Gastrocnemius medialis (tissue), 4 donors: ENCODE measurements around the gene LUC7L2. TPM values are rescaled to one million over a fixed set of nuclear protein-coding genes. Genes with fewer than 3 reads are reported as not detected.
"Not testable (repeated sequence)": the region's sequence is repeated elsewhere in the genome, so short reads cannot be mapped to it uniquely, and the experiment has no call there.

Experiments
- ATAC-seq, 2 donors: fragments of 150-250 bp; one replicate each; pipeline ENCODE4 v1.9.1; 2016
- DNase-seq, 2 donors: peaks; one replicate each; pipeline ENCODE4 v3.0.0-alpha.2; 2019
- H3K27ac ChIP-seq, 4 donors: fragments of 200-600 bp; sonication (generic); 1 replicate in 1 of 4; 2 replicates in 3 of 4; pipeline ENCODE4 v1.5.1; 2016 to 2018; ENCODE audit warnings: mild to moderate bottlenecking in 2 of 4, moderate library complexity in 1 of 4
- H3K27me3 ChIP-seq, 3 donors: fragments of 200-600 bp; sonication (generic) in 2 of 3; 1 replicate in 1 of 3; 2 replicates in 2 of 3; pipeline versions ENCODE4 v1.5.1 to v1.6.0; 2016 to 2019; ENCODE audit warnings: mild to moderate bottlenecking in 1 of 3, moderate library complexity in 1 of 3
- H3K36me3 ChIP-seq, 2 donors: fragments of 200-600 bp; sonication (generic) in 1 of 2; one replicate each; pipeline ENCODE4 v1.5.1; 2017 to 2018
- H3K4me1 ChIP-seq, 2 donors: fragments of 200-600 bp; sonication (generic) in 1 of 2; one replicate each; pipeline ENCODE4 v1.5.1; 2016 to 2017; ENCODE audit warnings: mild to moderate bottlenecking in 2 of 2
- H3K4me3 ChIP-seq, 4 donors: fragments of 200-600 bp; sonication (generic) in 3 of 4; 1 replicate in 1 of 4; 2 replicates in 3 of 4; pipeline ENCODE4 v1.5.1; 2016 to 2019; ENCODE audit warnings: mild to moderate bottlenecking in 2 of 4
- H3K9me3 ChIP-seq, 3 donors: fragments of 200-600 bp; sonication (generic) in 2 of 3; 1 replicate in 1 of 3; 2 replicates in 2 of 3; pipeline ENCODE4 v1.5.1; 2016 to 2019
- CTCF ChIP-seq, 5 experiments: fragments of 450-650 bp in 3 of 5; fragments of 200-600 bp in 2 of 5; sonication (generic) in 2 of 5; IDR thresholded peaks in 4 of 5; conservative IDR thresholded peaks in 1 of 5; 1 replicate in 4 of 5; 2 replicates in 1 of 5; pipeline ENCODE4 v1.5.1; 2016 to 2019; ENCODE audit warnings: antibody characterized with exemption in 5 of 5, mild to moderate bottlenecking in 3 of 5, moderate library complexity in 3 of 5
- POLR2A ChIP-seq, 2 donors: fragments of 450-650 bp; IDR thresholded peaks; one replicate each; pipeline ENCODE4 v1.6.1; 2017; ENCODE audit warnings: antibody characterized with exemption in 2 of 2, mild to moderate bottlenecking in 2 of 2, moderate library complexity in 2 of 2
- in situ Hi-C, 4 donors: fragments of 200-750 bp; cut with MboI; loops; one replicate each; pipeline versions ENCODE4 v1.15.0 to v1.8.0; 2017; ENCODE audit warnings: low sequenced_read_pairs in 4 of 4
- intact Hi-C: fragments of 100-400 bp; cut with DNase I; formaldehyde crosslinking; loops from one replicate; pipeline ENCODE4 v1.15.1; 2023; ENCODE audit warnings: low total_unique reads
- total RNA-seq, 4 donors: library from RNA; depleted of rRNA; stranded (reverse); fragments of >200 nt; gene quantifications; one replicate each; pipeline versions ENCODE4 v1.1.0 to v1.2.3, GENCODE V29; 2016

The LUC7L2 gene
- total RNA-seq, 4 donors from 2014 or later = 49.2 to 79.7 (median 54.0) TPM

- in situ Hi-C loops (no loop called here), intact Hi-C loops (no loop called here)
- ATAC-seq = no peak
These were observed 34.8 kb downstream of the LUC7L2 start for GRCh38 chr7:139394540-139394939.

GRCh38 chr7:139396323-139396951 lies 36.7 kb downstream of the LUC7L2 start:
- in situ Hi-C loops = no loop called here
- Histone ChIP-seq H3K4me3 (no peak overlapping the region), H3K4me1 (no peaks in the 10 kb centered on the region), H3K36me3 (peaks cover 2 to 23% of the 10 kb centered on the region in 2 donors), H3K27ac (no peak overlapping the region), H3K9me3 (no peaks in the 10 kb centered on the region), H3K27me3 (no peaks in the 10 kb centered on the region)
- intact Hi-C loops = no loop called here
- ATAC-seq (no peak), DNase-seq (no peak)
- TF ChIP-seq POLR2A (IDR thresholded peaks at IDR 0.05) (no peak), CTCF (IDR thresholded peaks at IDR 0.05 in 4 of 5, conservative IDR thresholded peaks at IDR 0.05 in 1 of 5) (no peak)

More at GRCh38 chr7:139394540-139394939, 34.8 kb downstream of the LUC7L2 start:
- no peak for DNase-seq
- Histone ChIP-seq H3K27me3 (no peaks in the 10 kb centered on the region), H3K4me1 (no peaks in the 10 kb centered on the region), H3K36me3 (peaks cover 2 to 16% of the 10 kb centered on the region in 2 donors), H3K4me3 (no peak overlapping the region), H3K27ac (no peak overlapping the region), H3K9me3 (no peaks in the 10 kb centered on the region)
- TF ChIP-seq POLR2A (IDR thresholded peaks at IDR 0.05) = no peak
- TF ChIP-seq CTCF (IDR thresholded peaks at IDR 0.05 in 4 of 5, conservative IDR thresholded peaks at IDR 0.05 in 1 of 5) = no peak

- DNase-seq (no peak), ATAC-seq (no peak)
- Histone ChIP-seq H3K9me3 (no peaks in the 10 kb centered on the region), H3K4me1 (no peaks in the 10 kb centered on the region), H3K36me3 (peaks cover 2 to 30% of the 10 kb centered on the region in 2 donors), H3K27ac (no peak overlapping the region), H3K4me3 (no peak overlapping the region), H3K27me3 (no peaks in the 10 kb centered on the region)
- TF ChIP-seq CTCF (IDR thresholded peaks at IDR 0.05 in 4 of 5, conservative IDR thresholded peaks at IDR 0.05 in 1 of 5) = no peak
- no peak for TF ChIP-seq POLR2A (IDR thresholded peaks at IDR 0.05)
- in situ Hi-C loops = no loop called here
- intact Hi-C loops = no loop called here
These were observed 37.5 kb downstream of the LUC7L2 start for GRCh38 chr7:139397192-139397591.

- intact Hi-C loops (no loop called here), in situ Hi-C loops (no loop called here)
- Histone ChIP-seq H3K4me3 (no peak overlapping the region), H3K27ac (no peak overlapping the region), H3K9me3 (no peaks in the 10 kb centered on the region), H3K27me3 (no peaks in the 10 kb centered on the region), H3K4me1 (no peaks in the 10 kb centered on the region), H3K36me3 (peaks cover 6 to 87% of the 10 kb centered on the region in 2 donors)
- no peak for ATAC-seq
- DNase-seq = no peak
- no peak for TF ChIP-seq POLR2A (IDR thresholded peaks at IDR 0.05)
- TF ChIP-seq CTCF (IDR thresholded peaks at IDR 0.05 in 4 of 5, conservative IDR thresholded peaks at IDR 0.05 in 1 of 5) = no peak
These were observed 43.9 kb downstream of the LUC7L2 start for GRCh38 chr7:139403601-139404000.

- TF ChIP-seq POLR2A (IDR thresholded peaks at IDR 0.05) (no peak), CTCF (IDR thresholded peaks at IDR 0.05 in 4 of 5, conservative IDR thresholded peaks at IDR 0.05 in 1 of 5) (no peak)
These were observed 47.9 kb downstream of the LUC7L2 start for GRCh38 chr7:139407555-139407954.

GRCh38 chr7:139414743-139415402 lies 55.2 kb downstream of the LUC7L2 start:
- H3K36me3 ChIP-seq = peaks cover 0 to 87% of the 10 kb centered on the region in 2 donors
- DNase-seq, H3K4me3 ChIP-seq, ATAC-seq, in situ Hi-C loops, intact Hi-C loops, H3K4me1 ChIP-seq, H3K9me3 ChIP-seq, H3K27me3 ChIP-seq: not testable (repeated sequence)
- H3K27ac ChIP-seq = peak overlapping the region in 3 of 4 donors; percentile 27 to 51 (median 39)

More at GRCh38 chr7:139407555-139407954, 47.9 kb downstream of the LUC7L2 start:
- Histone ChIP-seq H3K27me3 (no peaks in the 10 kb centered on the region), H3K36me3 (peaks cover 4 to 97% of the 10 kb centered on the region in 2 donors), H3K9me3 (no peaks in the 10 kb centered on the region), H3K27ac (no peak overlapping the region), H3K4me1 (no peaks in the 10 kb centered on the region), H3K4me3 (no peak overlapping the region)
- intact Hi-C loops (no loop called here), in situ Hi-C loops (no loop called here)
- no peak for DNase-seq
- no peak for ATAC-seq
